HG02763 (cell line): ENCODE measurements around the gene PFKM.

Experiments
- ATAC-seq: cut with Tn5 transposase; IDR thresholded peaks from one replicate; pipeline ENCODE4 v1.9.1; 2021; ENCODE audit warnings: mild to moderate bottlenecking, moderate library complexity; ENCODE audit not compliant: unreplicated experiment

The PFKM gene

DNA sequence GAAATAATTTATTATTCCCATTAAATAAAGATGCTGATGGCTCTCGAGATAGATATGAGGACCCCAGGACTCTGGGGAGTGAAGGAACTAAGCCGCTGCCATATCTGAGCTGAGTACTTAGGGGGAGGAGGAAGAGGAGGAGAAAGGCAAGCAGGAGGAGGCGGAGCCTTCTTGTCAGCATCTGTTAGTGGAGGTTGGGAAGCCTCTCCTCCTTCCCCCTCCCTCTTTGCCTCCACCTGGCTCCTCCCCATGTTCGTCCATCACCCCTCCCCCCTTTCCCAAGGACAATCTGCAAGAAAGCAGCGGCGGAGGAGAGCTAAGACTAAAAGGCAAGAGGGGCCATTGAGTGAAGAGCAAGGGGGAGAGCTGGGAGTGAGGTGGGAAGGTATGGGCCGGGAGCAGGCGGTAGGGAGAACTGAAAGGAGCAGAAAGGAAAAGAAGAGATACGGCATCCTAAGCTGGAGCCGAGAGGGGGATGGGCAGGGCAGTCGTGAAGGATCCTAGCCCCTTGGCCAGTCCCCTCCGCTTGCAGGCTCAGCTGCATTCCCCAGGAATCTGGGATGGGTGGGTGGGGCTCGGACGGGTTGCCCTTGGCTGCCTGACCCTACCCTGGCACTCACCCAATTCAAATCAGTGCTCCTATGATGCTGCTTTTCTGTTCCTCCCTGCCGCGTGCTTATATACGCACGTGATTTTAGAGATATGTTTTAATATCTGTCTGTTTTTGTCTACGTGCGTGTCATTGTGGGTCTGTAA is at the start of gene PFKM:
Gene PFKM, plus strand, starts transcription at position 287 of the 756 bp plus-strand sequence. CDS start 3,411 bp downstream, outside the sequence.
- peak; percentile 100 for ATAC-seq

DNA sequence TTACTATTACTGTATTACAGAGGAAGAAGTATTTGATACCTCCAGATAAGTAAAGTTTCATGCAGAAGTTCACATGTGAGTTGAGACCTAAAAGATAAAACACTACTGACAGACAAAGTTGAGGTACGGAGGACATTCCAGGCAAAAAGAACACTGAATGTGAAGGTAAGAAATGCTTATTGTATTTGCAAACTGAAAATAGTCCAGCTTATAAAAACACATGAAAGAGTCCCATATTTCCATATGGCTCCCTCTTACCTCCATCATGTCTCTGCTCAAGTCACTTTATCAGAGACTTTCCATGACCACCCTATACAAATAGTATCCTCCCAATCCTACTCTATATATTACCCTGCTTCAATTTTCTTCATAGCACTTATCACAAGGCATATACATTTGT is 49.1 kb upstream of the PFKM start:
- ATAC-seq = no peak

GRCh38 chr12:48070731-48071130 is 48.4 kb upstream of the PFKM start:
- ATAC-seq = no peak

GRCh38 chr12:48071808-48072207 is 47.4 kb upstream of the PFKM start:
- no peak for ATAC-seq

- ATAC-seq = no peak
Measured at GRCh38 chr12:48072266-48072665, 46.9 kb upstream of the PFKM start.

GRCh38 chr12:48074266-48074665 is 44.9 kb upstream of the PFKM start:
- no peak for ATAC-seq

DNA sequence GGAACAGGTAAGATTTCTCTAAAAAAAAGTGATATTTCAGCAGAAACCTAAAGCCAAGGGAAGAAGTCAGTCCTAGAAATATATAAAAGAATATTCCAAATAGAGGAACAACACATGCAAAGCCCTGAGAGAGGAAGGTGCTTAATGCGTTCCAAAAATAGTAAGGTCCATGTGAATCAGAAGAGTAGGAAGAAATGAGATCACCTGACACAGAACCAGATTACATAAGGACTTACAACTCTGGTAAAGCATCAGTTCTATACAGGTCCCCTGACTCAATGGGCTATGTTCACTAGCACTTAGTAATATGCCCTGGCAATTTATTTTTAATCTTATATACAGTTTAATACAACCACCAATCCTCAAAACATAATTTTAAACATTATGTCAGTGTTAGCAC is 43.3 kb upstream of the PFKM start:
- ATAC-seq = no peak

GRCh38 chr12:48077111-48077510 is 42.1 kb upstream of the PFKM start:
- ATAC-seq = no peak

DNA sequence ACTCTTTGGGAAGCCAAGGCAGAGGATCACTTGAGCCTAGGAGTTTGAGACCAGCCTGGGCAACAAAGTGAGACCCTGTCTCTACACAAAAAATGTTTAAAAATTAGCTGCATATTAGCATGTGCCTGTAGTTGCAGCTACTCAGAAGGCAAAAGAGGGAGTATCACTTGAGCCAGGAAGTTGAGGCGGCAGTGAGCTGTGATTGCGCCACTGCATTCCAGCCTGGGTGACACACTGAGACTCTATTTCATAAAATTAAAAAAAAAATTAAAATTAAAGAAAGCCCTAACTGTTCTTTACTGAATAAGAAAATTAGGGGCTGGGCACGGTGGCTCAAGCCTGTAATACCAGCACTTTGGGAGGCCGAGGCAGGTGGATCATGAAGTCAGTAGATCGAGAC is 40.3 kb upstream of the PFKM start:
- no peak for ATAC-seq

DNA sequence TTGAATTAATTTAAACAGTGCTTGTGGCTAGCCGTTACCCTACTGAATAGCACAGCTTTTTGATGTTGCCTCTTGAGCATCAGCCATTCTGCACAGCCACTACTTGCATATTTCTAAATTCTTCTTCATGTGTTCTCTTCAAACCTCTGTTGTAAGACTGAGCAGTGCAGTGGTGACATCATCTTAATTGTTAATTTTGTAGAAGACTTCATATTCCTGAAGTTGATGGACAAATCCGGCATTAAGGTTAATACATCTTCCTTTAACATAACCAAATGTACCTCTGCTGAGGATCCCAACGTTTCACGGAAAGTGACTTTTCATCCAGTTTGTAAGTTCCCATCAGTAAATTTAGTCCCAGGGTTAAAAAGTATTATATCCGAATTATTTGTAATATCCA is 38.9 kb upstream of the PFKM start:
- no peak for ATAC-seq

DNA sequence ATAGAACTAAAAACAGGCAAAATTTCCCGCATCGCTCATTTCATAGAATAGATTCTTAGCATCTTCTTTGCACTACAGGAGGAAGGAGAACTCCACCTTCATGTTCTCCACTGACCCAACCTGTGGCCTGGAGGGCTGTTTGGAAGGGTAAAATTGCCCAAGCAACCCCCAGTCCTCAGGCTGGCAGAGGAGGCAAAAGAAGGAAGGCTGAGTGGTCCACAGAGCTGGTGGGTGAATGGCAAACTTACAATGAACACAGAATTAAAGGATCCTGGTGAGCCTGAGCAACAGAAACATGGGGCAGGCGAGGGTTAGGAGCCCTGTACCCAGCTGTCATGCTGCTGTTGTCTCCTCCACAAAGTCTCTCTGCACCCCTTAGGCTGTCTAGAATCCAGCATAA is 38.3 kb upstream of the PFKM start:
- no peak for ATAC-seq

- no peak for ATAC-seq
Measured at GRCh38 chr12:48084066-48084465, 35.1 kb upstream of the PFKM start.

DNA sequence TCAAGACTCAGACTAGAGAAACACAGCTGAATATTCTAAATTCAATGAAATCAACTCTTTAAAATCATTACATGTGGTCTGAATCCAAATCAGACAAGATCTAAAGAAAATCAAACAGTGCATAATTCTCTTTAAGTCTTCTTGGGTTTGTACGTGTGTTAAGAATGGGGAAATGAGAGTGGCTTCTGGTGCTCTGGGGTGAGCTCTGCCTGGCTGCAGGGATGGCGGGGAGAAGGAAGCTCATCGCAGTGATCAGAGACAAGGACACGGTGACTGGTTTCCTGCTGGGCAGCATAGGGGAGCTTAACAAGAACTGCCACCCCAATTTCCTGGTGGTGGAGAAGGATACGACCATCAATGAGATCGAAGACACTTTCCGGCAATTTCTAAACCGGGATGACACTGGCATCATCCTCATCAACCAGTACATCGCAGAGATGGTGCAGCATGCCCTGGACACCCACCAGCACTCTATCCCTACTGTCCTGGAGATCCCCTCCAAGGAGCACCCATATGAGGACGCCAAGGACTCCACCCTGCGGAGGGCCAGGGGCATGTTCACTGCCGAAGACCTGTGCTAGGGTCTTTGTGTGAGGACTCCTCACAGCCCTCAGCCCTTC is 34.2 kb upstream of the PFKM start:
- ATAC-seq = no peak

GRCh38 chr12:48086327-48086726 is 32.8 kb upstream of the PFKM start:
- no peak for ATAC-seq

- ATAC-seq = no peak
Measured at GRCh38 chr12:48092611-48093010, 26.6 kb upstream of the PFKM start.

DNA sequence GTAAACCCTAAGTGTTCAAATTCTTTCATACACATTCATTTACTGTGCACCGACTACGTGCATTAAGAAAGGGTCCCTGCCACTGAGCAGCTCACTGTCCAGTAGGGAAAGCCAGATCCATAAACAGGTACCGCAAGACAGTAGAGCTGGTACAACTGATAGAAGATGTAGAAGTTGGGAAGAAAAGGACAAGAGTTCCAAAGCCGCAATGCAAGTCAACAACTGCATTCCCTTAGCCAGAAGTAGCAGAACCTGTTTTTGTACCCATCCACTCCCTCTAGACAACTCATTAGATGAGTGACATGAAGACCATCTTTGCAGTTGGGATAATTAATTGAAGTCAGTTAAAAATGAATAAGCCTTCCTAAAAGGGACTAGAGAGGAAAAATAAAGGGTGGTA is 14.6 kb upstream of the PFKM start:
- no peak for ATAC-seq

DNA sequence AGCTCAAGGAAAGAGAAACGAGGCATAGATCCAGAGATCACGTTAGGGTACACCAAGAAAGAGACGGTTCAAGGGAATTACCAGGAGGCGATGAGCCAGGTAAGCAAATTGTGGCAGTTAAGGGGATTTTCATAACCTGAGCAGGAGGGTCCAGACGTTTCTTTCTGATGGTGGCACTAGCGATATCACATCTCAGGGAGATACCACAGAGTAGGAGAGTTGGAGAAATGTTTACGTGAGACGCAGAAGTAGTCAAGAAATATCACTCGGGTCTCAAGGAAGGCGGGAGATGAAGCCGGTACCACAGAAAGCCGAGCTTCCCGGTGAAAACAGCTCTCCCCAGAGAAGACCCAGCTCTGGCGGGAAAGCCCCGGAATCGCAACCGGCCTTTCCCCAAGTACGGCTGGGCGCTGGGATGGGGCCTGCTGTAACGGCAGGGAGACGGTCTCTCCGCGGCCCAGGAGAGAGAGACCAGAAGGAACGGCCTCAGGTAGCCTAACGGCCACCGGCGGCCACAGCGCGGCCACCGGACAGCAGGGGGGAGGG is 13.8 kb upstream of the PFKM start:
- ATAC-seq = peak; percentile 33

DNA sequence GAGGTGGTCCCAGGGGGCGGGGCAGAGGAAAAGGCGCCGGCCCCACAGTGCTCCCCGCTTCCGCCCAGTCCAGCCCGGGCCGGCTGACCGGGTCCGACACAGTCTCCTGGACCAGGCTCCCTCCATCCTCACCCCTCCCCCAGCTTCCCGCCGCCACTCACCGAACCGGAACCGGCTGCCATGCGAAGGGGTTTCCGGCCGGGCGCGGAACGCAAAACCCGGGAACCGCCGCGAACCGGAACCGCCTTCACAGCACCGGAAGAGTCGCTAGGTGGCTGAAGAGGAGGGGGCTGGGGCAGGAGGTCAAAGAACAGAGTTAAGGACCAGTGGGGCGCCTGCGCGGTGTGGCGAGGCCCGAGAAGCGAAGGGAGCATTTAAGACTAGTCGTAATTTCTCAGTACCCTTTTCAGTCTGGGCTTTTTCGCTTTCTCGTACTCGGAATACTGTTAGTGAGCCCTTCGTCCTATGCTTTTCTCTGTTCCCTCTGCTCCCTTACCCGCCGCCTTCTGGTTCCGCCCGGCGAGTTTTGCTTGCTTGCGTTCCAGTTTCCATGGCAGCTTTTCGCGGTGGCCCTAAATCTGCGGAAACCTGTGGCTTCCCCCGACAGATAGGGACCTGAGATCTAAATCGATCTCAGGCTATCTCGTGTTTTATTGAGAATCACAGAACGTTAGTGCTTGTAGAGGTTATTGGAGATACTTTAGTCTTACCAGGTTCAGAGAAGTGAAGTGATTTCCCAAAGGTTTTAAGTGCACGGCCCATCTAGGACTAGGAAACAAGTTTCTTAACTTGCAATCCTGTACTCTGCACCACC is 13.1 kb upstream of the PFKM start, which contains the start of gene SENP1:
Gene SENP1, minus strand, starts transcription at position 213 of the 814 bp plus-strand sequence. CDS start 4,607 bp downstream, outside the sequence.
- peak; percentile 72 for ATAC-seq

DNA sequence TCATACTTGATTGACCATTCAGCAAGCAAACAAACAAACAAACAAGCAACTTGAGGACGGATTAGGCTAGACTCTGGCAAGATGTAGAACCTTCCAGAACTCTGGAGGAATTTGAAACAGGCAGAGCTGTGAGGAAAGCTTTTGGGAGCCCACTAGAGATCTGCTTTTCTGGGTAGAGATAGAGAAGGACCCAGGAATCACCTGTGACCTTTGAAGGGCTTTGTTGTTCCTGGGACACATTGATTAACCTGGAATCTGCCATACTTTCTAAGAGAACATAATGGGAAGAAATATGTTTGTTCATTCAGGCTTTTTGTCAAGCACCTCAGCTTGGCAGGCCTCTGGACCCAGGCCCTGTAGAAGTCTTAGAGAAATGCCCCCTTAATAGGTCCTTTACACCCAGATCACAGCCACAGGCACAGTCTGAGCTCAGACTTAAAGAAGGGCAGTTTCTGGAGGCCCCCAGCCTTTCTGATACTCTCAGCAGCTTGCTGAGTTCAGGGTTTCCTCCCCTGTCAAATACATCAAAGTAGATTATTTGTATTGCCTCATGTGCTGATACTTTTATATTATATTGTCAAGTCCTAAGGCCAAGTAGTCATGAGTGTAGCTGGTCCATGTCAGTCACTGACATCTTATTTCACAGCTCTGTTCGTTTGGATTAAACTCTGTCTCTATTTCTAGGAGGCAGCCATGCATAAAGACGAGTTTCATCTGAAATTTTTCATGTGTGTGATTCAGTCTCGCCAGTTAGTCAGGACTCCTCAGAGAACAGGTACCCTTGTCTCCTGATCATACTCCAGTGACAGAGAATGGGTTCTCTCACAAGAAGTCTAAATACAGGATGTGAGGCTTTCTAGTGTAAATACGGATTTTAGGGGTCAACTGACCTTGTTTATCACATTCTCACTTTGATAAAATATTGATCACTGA is 12.2 kb upstream of the PFKM start:
- ATAC-seq = no peak

GRCh38 chr12:48109424-48109823 is 9.7 kb upstream of the PFKM start:
- ATAC-seq = no peak
